Stimulated activated naive CD4-positive, alpha-beta T cell treated with Interleukin-2 at 50 U/mL for 16 hours (primary cell): Measurements from ENCODE around the gene TMEM140.
A peak's percentile ranks its signal among the peaks of the same experiment; 100 is the strongest.
"Not testable (repeated sequence)": the region's sequence is repeated elsewhere in the genome, so short reads cannot be mapped to it uniquely, and the experiment has no call there.

Source experiments
- DNase-seq: peaks from one replicate; lab custom pipeline; 2025; lab: John Stamatoyannopoulos, UW

TMEM140 gene

DNA sequence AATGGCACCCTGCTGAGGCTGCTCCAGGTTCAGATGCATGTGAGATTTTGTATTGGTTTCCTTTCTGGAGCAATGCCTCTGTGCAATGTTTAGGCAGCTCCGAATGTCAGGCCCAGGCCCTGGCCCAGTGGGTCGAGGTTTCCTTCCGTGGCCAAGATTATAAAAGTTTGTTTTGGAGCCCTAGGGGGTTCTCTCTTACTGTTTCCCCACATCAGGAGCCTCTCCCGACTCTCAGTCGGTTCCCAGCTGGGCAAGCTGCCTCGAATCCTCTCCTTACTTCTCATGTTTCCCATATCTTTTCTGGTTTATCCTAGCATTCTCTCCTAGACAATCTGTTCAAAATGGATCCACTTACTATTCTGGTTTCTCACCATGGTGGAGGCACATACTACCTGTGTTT lies 11.0 kb downstream of the TMEM140 start:
- DNase-seq, result no peak

DNA sequence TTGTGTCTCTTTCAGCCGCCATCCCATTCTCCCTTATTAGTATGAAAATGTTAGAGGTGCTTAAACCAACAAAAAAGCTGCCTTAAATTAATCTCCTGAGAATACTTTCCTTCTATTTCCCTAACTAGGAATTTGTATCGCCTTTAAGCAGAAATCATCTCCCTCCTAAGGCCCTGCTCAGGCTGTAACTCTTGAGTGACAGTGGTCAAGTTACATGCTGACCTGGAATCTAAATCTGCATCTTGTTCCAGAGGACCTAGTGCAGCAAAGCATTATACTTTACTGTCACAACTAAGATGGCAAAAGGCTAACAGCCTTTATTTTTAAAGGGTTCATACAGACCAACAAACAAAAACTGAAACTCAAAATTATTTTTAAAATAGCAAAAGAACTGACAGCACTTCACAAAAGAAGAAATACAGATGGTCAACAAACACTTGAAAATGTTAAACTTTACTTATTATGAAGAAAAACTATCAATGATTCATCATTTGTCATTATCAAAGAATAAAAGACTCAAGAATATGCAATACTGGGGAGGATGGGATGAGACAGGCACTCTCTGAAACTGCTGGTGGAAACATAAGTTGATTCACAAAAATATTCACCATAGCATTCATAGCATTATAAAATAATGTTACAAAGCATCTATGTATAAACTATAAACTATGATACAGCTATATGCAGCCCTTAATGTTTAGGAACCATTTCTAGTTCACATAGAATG lies 11.7 kb downstream of the TMEM140 start:
- DNase-seq, result no peak

DNA sequence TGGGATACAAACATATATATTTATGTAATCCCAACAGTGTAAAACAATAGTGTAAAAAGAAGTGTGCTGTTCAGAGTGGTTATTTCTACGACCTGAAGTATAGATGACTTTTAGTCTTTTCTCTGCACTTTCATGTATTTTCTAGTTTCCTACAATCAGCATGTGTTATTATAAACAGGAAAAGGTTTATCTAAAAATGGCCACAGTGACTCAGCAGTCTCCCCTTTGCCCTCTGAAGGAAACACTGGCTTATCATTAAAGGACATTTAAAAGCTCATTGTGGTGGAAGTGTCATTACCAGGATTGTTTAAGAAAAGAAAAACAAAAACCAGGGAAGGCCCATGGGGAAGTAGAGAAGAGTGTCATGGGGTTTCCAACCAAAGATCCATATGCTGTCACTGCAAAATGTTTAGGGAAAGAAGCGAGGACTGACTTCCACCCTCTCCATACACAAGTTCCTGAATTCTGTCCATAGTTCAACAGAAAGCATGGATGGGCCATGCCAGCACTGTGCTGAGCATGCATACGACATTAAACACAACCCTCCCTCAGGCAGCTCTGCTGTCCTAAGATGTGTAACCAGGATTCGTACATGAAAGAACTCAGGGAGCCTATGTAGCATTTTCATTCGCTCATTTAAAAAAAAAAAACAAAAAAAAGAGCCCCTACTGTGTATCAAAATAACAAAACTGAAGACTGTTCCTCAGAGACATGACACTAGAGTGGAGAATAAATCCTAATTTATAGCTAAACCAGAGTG lies 12.4 kb downstream of the TMEM140 start:
- DNase-seq, result no peak

DNA sequence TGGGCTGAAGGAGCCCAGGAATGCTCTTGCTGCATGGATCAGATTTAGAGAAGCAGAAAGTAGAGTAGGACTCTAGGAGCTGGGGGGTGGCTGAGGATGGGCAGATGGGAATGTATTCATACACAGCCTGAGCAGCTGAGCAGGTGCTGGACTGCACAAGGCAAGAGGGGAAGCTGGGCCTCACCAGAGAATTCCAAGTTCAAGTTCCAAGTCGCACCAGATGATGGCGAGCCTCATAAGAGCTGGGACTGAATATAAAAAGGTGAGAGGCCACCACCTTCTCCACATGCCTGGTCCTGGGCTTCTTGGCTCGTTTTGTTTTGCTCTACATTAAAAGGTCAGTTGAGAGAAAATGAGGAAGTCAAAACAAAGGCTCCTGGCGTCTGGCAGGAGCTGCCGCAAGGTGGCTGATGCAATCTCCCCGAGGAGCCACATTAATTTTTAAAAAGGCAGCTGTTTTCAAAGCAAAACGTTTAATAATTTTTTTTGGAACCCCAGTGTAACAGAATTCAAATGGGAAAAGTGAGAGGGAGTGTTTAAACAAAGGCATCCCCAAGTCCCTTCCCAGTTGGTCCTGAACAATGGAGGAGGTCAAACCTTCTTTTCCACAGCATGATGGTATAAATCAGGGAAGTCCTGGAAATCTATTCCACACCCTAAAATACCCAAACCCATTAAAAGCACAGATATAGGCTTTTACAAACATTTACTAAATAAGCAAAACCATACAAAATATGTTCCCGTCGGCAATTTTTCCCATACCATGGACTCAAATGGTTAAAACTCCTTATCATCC lies 13.2 kb downstream of the TMEM140 start:
- DNase-seq, result no peak

DNA sequence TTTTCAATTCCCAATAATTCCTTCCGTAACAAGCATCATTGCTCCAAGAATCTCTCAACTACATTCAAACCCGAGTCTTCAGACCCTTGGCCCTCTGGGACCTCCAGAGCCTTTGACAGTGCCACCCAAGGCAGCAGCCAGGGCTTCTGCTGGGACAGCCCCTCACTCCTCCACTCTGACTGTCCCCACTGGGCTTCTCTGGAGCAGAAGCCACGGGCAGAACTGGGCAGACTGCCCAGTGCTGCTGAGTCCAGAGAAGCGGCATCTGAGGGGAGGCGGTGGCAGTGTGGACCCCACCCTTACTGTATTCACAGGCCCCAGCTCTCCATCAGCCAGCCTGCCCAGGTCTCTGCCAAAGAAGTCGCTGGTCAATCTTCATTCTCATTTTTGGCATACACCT lies 13.8 kb downstream of the TMEM140 start:
- no peak for DNase-seq

DNA sequence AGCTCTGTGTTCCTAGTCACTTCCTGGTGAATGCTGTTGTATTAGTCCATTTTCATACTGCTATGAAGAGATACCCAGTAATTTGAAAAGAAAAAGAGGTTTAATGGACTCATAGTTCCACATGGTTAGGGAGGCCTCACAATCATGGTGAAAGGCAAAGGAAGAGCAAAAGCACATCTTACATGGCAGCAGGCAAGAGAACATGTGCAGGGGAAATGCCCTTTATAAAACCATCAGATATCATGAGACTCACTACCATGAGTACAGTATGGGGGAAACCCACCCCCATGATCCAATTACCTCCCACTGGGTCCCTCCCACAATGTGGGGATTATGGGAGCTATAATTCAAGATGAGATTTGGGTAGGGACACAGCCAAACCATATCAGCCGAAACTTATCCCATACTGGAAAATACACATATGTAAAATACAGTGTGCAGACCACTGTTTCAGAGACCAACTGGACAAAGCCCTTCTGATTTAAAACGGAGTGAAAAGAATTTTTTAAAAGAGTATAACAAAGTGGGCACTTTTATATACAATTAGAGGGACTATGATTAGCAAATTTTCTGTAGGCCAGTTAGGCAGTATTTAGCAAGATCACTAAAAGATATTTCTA lies 14.6 kb downstream of the TMEM140 start:
- DNase-seq, result no peak

DNA sequence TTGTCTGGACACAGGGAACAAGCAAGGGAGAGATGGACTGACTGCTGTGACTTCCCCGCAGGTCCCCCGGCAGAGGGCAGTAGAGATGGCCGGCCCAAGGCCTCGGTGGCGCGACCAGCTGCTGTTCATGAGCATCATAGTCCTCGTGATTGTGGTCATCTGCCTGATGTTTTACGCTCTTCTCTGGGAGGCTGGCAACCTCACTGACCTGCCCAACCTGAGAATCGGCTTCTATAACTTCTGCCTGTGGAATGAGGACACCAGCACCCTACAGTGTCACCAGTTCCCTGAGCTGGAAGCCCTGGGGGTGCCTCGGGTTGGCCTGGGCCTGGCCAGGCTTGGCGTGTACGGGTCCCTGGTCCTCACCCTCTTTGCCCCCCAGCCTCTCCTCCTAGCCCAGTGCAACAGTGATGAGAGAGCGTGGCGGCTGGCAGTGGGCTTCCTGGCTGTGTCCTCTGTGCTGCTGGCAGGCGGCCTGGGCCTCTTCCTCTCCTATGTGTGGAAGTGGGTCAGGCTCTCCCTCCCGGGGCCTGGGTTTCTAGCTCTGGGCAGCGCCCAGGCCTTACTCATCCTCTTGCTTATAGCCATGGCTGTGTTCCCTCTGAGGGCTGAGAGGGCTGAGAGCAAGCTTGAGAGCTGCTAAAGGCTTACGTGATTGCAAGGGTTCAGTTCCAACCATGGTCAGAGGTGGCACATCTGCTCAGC lies 16.6 kb downstream of the TMEM140 start:
- no peak for DNase-seq

DNA sequence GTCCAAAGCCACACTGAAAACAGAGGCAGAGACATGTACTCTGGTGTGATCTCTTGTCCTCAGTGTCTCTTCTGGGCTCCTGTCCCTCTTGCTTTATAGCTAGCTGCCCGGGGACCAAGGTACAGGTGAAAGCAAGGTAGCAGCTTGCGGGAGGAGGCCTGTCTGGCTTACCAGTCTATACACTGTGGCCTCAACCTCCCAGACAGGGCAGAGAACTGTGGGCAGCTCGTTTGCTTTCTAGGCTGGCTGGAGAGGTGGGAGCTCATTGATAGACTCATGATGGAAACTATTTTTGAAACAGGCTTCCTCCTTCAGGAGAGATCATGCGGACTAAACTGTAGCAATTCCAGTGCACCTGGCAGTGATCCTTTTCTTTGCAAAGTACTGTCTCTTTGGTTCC lies 18.0 kb downstream of the TMEM140 start:
- DNase-seq, result no peak

DNA sequence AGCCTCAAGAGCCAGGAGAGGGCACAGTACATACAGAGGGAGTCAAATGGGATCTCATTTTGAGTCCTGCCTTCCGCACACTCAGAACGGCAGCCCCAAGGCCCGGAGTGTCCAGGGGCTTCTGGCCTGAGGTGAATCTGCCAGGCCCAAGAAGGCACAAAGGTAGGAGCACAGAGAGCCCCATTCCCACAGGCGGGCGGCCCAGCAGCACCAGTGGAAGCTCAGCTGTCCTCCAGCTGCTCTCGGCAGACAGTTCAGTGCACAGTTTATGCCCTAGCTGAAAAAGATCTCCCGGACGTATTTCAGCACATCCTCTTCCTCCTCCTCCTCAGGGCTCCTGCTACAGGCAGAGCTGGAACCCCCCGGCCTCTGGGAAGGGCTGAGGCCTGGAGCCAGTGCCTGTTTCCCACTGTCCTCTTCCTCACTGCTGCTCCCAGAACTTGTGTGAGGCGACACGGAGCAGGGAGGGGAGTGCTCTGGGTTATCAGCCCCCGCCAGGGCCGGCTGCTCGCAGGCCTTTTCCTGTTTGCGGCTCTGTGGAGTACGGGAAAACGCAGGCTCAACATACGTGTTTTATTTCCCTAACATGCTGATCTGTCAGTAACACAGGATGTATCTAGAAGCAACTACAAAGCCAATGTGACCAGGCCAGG lies 18.6 kb downstream of the TMEM140 start:
- DNase-seq, result no peak

DNA sequence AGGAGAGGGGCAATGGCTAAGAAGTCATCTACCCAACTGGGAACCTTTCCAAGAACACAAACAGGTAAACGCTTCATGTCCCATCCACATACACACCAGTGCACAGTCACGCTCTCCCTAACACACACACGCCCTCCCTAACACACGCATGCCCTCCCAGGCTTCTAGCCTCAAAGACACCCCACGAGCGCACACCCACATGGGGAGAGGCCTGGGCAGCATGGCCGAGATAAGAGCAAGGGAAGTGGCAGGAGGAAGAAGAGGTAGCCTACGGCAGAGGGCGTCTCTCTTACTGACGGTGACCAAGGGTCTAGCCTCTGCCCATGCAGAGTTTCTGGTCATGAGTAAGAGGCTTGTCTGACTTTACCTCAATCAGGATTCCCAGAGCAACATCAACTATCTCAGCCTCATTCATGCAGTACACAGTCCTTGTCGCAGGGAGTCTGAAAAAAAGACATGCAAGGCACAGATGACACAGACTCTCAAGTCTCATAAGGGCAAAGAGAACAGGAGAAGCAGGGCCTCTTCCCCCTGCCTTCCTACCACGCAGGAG lies 19.6 kb downstream of the TMEM140 start:
- DNase-seq, result no peak

DNA sequence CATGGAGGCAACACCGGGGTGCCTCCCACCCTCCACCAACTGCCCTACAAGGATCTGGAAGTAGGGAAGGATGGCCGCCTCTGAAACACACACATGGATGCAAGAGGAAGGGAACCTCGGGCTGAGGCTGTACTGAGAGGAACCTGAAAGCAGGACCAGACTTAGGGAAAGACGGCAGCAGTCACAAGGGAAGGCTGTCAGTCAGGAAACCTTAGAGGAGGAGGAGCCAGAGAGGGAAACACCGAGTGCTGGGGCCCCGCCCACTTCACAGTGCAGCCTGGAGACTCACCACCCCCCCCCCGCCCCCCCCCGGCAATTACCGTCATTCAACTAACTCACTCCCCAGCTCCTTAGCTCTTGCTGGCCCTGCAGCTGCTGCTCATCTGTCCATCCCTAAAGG lies 20.1 kb downstream of the TMEM140 start:
- DNase-seq, result peak; percentile 6

DNA sequence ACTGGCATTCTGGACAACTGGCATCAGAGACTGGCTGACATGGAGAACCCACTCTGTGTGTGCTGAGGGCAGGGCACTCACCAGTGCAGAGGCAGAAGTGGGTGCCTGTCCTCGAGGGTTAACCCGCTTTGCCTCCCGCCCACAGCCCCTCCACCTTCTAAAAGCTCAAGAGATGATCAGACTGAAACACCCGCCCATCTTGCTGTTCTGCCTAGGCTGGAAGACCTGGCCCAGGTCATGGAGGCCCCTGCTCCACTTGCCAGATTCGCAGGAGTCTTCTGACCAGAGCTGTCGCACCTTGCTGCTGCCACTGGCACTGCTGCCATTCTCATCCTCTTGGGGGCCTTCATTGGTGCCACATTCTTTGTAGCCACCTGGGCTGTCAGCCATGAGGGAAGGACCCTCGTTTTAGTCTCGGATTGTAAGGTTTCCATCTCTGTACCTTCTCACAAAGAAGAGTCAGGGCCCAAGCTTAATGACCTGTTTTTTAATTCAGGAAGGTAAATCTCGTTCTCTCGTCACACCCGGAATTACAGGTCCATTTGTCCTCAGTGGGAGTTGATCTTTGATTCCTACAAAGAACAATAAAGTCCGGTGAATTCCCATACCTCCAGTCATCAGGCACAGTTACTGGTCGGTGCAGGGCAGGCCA lies 20.7 kb downstream of the TMEM140 start:
- DNase-seq, result no peak

DNA sequence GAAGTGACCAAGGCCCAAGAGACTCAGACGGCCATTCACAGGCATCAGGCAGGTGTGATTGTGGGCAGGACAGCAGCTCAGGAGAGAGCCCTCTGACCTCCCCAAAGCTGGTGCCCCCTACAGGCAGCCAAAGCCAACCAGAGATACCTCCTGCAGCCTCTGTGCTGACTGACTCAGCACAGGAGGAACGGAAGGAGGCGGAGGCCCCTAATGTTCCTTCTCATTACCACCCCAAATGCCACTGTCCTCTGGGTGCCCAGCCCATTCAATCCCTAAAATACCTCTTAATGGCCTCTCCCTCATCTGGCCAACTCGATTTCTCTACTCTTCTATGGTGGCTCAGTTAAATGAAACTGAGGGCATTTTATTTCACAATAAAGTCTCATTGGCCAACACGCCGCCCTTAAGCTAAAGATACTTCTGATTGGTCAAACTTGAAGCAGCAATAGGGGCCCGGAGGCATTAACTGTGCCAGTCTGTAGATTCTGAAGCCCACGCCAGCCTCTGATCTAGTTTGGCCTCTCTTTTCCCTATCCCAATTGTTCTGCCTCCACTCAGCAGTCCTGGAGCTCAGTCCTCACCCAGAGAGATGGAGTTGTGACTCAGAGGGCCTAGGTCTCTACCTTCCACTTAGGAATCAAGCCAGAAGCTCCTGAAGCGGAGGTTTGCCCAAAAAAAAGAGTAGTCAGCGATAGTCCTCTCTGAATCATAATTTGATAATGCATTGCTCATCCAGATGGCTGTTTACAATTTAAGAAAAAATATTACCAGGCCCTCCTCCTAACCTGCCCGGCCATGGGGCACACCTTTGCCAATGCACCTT lies 21.5 kb downstream of the TMEM140 start:
- peak; percentile 63 for DNase-seq

DNA sequence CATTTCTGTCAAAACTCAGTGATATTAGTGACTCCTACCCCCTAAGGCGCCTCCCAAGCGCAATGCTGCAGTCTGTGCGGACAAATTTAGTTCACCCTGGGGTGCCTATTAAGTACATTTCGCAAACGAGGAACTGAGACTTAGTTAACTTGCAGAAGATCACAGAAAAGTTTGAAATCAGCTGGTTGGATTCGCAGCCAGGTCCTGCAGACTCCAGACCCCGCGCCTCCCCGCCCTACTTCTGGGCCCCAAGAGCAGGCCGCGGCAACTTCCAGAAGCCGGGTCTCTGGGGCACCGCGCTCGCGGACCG lies 22.0 kb downstream of the TMEM140 start:
- no peak for DNase-seq

DNA sequence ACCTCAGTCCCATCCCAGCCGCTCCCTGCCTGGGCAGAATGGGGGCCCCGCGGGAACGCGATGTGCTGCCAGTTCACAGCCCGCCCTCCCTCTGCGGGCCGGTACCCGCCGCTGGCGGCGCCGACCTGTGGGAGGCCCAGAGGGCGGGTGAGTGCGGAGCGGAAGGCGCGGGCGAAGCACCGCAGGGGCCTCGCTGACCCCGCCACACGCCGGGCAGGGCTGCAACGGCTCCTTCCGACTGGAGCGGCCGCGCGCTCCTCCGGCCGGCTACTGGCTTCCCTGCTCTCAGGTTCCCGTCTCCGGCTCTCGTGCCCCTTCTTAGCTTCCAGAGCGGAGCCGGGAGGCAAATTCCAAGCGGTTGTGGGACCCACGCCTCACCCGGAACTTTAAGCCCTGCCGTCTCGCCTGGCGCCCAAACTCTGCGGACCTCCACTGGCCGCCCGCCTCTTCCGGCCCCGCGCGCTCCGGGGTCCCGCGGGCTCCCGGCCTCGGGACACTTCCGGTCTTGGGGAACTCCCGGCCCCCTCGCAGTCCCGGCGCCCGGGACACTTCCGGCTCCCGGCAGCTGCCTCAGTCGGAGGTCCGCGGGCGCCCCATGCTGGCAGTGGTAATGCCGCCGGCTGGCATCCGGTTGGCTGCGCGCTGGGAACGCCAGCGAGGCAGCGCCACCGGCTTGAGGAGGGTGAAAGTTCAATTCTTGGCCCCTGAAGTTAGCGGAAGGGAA lies 22.6 kb downstream of the TMEM140 start, which contains the start of gene CYREN:
Gene CYREN (minus strand): TSS at position 434 of the 724 bp plus-strand sequence. CDS start 1,785 bp downstream, outside the sequence.
- DNase-seq, result peak; percentile 90

DNA sequence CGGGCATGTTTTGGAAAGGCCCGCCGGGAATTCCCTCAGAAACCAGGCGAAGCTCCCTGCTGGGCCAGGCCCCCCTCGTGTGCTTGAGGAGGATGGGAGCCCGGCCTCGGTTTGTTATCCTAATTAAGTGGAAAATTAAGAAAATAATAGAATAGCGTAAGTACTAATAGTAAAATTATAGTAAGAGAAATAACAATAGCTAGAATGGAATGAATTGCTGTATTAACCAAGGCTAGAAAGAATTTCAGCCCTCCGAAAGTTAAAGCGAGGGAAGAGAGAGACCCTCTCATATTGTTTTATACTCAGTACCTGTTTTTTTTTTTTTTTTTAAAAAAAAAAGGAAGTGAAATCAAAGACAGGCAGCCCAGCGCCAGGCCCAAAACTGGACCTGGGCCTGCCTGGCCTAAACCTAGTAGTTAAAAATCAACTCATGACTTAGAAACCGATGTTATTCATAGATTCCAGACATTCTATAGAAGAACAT lies 23.2 kb downstream of the TMEM140 start:
- DNase-seq, result not testable (repeated sequence)

DNA sequence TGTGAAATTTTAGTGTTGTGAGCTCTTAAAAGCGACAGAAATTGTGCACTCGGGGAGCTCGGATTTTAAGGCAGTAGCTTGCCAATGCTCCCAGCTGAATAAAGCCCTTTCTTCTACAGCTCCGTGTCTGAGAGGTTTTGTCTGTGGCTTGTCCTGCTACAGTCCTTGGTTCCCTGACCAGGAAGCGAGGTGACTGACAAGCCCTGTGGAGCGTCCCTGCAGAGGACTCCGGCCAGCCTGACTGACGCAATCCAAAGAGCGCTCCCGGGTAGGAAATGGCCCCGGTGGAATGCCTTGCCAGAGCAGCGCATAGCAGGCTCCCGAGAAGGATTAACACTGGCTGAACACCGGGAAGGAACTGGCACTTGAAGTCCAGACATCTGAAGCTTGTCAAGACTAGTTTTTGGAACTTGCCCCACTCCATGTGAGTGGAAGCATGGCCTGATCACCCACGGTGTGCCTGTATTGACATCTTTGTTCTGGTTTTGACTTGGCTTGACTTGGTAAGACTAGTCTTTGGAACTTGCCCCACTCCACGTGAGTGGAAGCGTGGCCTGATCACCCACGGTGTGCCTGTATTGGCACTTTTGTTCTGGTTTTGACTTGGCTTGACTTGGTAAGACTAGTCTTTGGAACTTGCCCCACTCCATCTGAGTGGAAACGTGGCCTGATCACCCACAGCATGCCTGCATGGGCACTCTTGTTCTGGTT lies 23.9 kb downstream of the TMEM140 start:
- DNase-seq, result not testable (repeated sequence)

DNA sequence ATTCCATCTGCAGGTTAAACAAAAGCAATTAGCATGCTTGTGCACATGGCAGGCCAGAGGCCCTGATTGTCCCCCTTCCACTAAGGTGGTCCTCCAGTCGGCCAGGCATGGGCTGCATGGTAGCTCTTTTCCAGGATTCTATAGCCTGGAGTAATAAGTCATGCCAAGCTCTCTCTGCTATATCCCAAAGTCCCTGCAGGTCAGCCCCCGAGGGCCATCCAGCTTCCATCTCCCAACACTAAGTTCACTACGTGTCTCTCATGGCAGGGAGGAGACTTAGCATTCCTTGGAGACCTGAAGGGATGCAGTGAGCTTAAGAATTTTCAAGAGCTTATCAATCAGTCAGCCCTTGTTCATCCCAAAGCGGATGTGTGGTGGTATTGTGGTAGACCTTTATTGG lies 26.0 kb downstream of the TMEM140 start:
- DNase-seq, result not testable (repeated sequence)
